Measurements from ENCODE around the gene XXYLT1.

XXYLT1 gene

GRCh38 chr3:195025884-195026200 is 245.1 kb downstream of the XXYLT1 start:
- TF ChIP-seq CTCF (IDR thresholded peaks at IDR 0.05; ENCODE audit: control extremely low read depth, extremely low read depth, low read depth, missing control alignments) = no peak
- POLR2A ChIA-PET = no interaction called here
- DNase-seq (ENCODE audit: extremely low spot score) = no peak
- CTCF ChIA-PET = no interaction called here

- DNase-seq (ENCODE audit: extremely low spot score) = no peak
- ChIA-PET CTCF (no interaction called here), POLR2A (no interaction called here)
- no peak for TF ChIP-seq CTCF (IDR thresholded peaks at IDR 0.05; ENCODE audit: control extremely low read depth, extremely low read depth, low read depth, missing control alignments)
Observed at GRCh38 chr3:195025056-195025883, 245.7 kb downstream of the XXYLT1 start.

- DNase-seq (ENCODE audit: extremely low spot score) = no peak
- no peak for TF ChIP-seq CTCF (IDR thresholded peaks at IDR 0.05; ENCODE audit: control extremely low read depth, extremely low read depth, low read depth, missing control alignments)
- CTCF ChIA-PET = no interaction called here
- POLR2A ChIA-PET = no interaction called here
Observed at GRCh38 chr3:195023989-195024388, 247.0 kb downstream of the XXYLT1 start.

GRCh38 chr3:195023576-195023975 is 247.4 kb downstream of the XXYLT1 start:
- no peak for DNase-seq (ENCODE audit: extremely low spot score)
- ChIA-PET POLR2A (no interaction called here), CTCF (no interaction called here)
- TF ChIP-seq CTCF (IDR thresholded peaks at IDR 0.05; ENCODE audit: control extremely low read depth, extremely low read depth, low read depth, missing control alignments) = no peak

- no peak for TF ChIP-seq CTCF (IDR thresholded peaks at IDR 0.05; ENCODE audit: control extremely low read depth, extremely low read depth, low read depth, missing control alignments)
- DNase-seq (ENCODE audit: extremely low spot score) = no peak
- POLR2A ChIA-PET = no interaction called here
- CTCF ChIA-PET = no interaction called here
Observed at GRCh38 chr3:195021692-195022091, 249.3 kb downstream of the XXYLT1 start.

- no peak for DNase-seq (ENCODE audit: extremely low spot score)
- ChIA-PET CTCF (interaction anchor here (1.1 to 1.8 kb wide), 2 partner anchors 12 to 86 kb away, joined by 3 to 4 read pairs; no protein-coding TSS in a partner anchor), POLR2A (no interaction called here)
- no peak for TF ChIP-seq CTCF (IDR thresholded peaks at IDR 0.05; ENCODE audit: control extremely low read depth, extremely low read depth, low read depth, missing control alignments)
Observed at GRCh38 chr3:195020921-195021320, 250.0 kb downstream of the XXYLT1 start.

Measured in GM10248 (cell line).